Measurements from ENCODE around the gene HOXD8. TPM values are rescaled to one million over a fixed set of nuclear protein-coding genes. Genes with fewer than 3 reads are reported as not detected.

The HOXD8 gene
- total RNA-seq, 1 donor from 2014 or later: not detected

DNA sequence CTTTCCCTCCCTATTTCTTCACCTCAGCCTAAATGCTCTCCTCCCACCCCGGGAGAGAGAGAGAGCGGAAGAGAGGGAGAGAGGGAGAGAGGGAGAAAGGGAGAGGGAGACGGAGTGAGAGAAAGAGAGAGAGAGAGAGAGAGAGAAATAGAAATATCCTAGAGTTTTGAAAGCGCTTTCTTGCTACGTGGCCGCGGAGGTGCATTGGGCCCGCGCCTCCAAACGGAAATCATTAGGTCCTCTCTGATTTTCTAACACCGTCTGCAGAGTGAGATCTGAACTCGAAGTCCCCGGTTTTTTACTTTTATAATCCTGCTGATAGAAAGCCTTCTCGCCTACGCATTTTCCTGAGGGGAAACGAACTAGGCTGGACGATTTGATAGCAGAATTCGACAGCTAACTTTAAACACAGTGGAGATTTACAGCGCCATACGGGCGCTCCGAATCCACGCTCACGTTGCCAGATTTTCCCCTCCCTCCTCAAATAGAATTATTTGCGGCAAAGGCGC, 44.8 kb upstream of the HOXD8 start:
- TF ChIP-seq, protein P1, sequence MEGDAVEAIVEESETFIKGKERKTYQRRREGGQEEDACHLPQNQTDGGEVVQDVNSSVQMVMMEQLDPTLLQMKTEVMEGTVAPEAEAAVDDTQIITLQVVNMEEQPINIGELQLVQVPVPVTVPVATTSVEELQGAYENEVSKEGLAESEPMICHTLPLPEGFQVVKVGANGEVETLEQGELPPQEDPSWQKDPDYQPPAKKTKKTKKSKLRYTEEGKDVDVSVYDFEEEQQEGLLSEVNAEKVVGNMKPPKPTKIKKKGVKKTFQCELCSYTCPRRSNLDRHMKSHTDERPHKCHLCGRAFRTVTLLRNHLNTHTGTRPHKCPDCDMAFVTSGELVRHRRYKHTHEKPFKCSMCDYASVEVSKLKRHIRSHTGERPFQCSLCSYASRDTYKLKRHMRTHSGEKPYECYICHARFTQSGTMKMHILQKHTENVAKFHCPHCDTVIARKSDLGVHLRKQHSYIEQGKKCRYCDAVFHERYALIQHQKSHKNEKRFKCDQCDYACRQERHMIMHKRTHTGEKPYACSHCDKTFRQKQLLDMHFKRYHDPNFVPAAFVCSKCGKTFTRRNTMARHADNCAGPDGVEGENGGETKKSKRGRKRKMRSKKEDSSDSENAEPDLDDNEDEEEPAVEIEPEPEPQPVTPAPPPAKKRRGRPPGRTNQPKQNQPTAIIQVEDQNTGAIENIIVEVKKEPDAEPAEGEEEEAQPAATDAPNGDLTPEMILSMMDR (IDR thresholded peaks at IDR 0.05): no peak
- H3K27ac Mint-ChIP-seq: peak overlapping the region; percentile 35
- ChIA-PET POLR2A (interaction anchor here (0.7 kb wide), 1 partner anchor 14 kb away, joined by 7 read pairs; no protein-coding TSS in a partner anchor), CTCF (no interaction called here)
- intact Hi-C loops (cut with micrococcal nuclease): loop anchor here (2.0 kb wide), 2 partner anchors 26 to 46 kb away; no protein-coding TSS in a partner anchor
- ATAC-seq (ENCODE audit: low read depth) (no peak), DNase-seq (no peak)
- H3K9me3 Mint-ChIP-seq: peaks cover 3% of the 10 kb centered on the region
- H3K4me1 Mint-ChIP-seq: peaks cover 5% of the 10 kb centered on the region
- peaks cover 72% of the 10 kb centered on the region for H3K27me3 Mint-ChIP-seq
- H3K4me3 Mint-ChIP-seq: no peak overlapping the region
- H3K36me3 Mint-ChIP-seq (ENCODE audit: low read depth): no peaks in the 10 kb centered on the region

DNA sequence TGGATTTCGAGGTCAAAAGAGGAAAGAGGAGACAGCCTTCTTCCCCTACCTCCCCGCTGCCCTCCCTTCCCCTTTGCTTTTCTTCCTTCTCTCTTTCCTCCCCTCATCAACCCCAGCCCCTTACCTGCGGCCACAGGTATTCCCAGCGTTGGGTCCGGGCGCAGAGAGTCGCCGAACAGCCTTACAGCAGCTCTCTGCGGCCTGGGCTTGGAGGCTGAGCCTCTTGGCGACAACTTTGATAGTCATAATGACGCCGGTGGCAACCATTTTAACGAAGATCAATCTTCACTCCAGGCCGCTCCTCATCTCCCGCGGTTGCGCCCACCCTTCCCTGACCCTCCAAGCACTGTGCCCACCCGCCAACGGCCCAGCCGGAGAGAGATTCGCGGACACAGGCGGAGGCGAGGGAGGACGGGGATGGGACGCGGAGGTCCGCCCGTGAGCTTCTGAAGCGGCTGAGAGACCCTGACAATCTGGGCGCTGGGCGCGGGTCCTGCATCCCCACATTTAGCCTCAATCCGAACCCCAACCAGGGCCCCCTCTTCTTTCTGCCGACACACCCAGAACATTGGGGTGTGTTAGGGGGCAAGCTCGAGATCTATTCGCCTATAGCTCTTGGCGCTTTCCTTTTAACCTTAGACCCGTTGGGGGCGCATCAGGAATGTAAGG, 44.3 kb upstream of the HOXD8 start:
- no peak for ATAC-seq (ENCODE audit: low read depth)
- Mint-ChIP-seq H3K9me3 (peaks cover 3% of the 10 kb centered on the region), H3K4me3 (no peak overlapping the region), H3K27ac (peak overlapping the region; percentile 35), H3K4me1 (peaks cover 5% of the 10 kb centered on the region), H3K36me3 (ENCODE audit: low read depth) (no peaks in the 10 kb centered on the region), H3K27me3 (peaks cover 77% of the 10 kb centered on the region)
- TF ChIP-seq, protein P1 (IDR thresholded peaks at IDR 0.05): no peak
- DNase-seq: no peak
- ChIA-PET POLR2A (no interaction called here), CTCF (no interaction called here)
- intact Hi-C loops (cut with micrococcal nuclease): loop anchor here (2.0 kb wide), 2 partner anchors 26 to 46 kb away; no protein-coding TSS in a partner anchor

DNA sequence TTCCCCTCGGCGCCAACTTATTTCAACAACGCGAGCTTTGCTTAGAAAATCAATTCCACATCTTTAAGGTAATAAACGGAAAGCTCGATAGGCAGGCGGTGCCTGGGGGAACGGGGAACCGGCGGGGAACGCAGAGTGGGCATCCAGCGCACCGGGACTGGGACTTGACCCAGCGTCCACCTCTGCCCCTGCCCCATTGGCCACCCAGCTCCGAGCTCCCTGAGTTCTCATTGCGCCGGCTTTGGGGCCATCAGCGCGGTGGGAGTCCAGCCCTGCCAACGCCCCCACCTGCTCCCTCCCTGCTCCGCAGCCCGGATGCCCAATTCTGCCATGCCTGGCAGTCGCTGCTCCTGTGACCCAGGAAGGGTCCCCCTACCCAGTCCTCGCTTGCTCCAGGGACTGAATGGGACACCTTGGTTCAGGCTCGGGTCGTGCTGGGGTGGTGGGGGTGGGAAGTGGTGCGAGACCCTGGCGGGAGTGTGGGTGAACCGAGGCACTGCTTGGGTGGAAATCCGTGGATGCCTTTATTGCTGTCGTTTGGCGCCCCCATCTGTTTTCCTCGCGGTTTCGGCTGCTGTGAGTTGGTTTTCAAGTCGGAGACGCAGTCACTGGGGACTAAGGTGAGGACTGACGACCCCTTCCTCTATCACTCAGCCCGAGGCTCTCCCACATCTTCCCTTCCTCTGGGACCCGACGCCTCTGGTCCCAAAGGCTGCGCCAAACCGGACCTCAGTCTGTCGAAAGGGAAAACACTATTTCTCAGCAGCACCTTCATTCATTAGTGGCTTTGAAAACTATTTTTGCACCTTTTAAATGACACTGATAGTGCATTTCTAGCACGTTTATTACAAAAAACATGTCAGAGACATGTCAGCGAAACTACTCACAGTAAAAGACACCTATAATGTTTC, 43.4 kb upstream of the HOXD8 start:
- intact Hi-C loops (cut with micrococcal nuclease): loop anchor here (2.0 kb wide), 2 partner anchors 25 to 45 kb away; no protein-coding TSS in a partner anchor
- no peak for ATAC-seq (ENCODE audit: low read depth)
- Mint-ChIP-seq H3K36me3 (ENCODE audit: low read depth) (no peaks in the 10 kb centered on the region), H3K27me3 (peaks cover 81% of the 10 kb centered on the region), H3K4me1 (peaks cover 5% of the 10 kb centered on the region), H3K27ac (no peak overlapping the region), H3K4me3 (no peak overlapping the region), H3K9me3 (peaks cover 3% of the 10 kb centered on the region)
- ChIA-PET POLR2A (no interaction called here), CTCF (no interaction called here)
- TF ChIP-seq, protein P1 (IDR thresholded peaks at IDR 0.05): no peak
- DNase-seq: peak; percentile 15

DNA sequence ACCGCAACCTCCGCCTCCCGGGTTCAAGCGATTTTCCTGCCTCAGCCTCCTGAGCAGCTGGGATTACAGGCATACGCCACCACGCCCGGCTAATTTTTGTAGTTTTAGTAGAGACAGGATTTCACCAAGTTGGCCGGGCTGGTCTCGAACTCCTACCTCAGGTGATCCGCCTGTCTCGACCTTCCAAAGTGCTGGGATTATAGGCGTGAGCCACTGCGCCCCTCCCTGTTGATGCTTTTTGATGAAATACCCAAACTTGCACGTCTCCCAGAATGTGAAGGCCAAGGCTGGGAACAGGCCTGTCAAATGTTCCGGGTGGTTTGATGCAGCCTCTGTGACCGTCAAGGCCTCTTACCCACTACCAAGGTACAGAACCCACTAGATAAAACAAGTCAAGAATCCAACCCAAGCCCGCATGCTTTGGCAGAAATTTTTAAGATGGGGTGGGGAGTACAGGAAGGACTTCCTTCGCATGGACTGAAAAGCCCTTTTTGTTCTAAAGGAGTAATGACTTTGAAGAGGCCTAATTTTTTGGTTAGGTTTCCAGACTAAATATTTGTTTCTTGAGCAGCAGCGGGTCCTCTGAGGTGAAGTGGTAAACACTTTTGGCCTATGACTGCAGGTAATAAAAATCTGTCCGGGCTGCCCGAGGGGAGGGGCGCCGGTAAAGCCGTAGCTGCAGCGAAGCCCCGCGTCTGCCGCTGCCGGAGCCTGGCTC, 42.0 kb upstream of the HOXD8 start:
- H3K27me3 Mint-ChIP-seq: peaks cover 84% of the 10 kb centered on the region
- no peak overlapping the region for H3K4me3 Mint-ChIP-seq
- intact Hi-C loops (cut with micrococcal nuclease): no loop called here
- no peak for DNase-seq
- no peak for ATAC-seq (ENCODE audit: low read depth)
- TF ChIP-seq, protein P1 (IDR thresholded peaks at IDR 0.05): no peak
- no peak overlapping the region for H3K27ac Mint-ChIP-seq
- H3K36me3 Mint-ChIP-seq (ENCODE audit: low read depth): no peaks in the 10 kb centered on the region
- peaks cover 3% of the 10 kb centered on the region for H3K9me3 Mint-ChIP-seq
- CTCF ChIA-PET: no interaction called here
- peaks cover 10% of the 10 kb centered on the region for H3K4me1 Mint-ChIP-seq
- POLR2A ChIA-PET: no interaction called here
